Measurements from ENCODE around the gene FREM1.

The FREM1 gene

DNA sequence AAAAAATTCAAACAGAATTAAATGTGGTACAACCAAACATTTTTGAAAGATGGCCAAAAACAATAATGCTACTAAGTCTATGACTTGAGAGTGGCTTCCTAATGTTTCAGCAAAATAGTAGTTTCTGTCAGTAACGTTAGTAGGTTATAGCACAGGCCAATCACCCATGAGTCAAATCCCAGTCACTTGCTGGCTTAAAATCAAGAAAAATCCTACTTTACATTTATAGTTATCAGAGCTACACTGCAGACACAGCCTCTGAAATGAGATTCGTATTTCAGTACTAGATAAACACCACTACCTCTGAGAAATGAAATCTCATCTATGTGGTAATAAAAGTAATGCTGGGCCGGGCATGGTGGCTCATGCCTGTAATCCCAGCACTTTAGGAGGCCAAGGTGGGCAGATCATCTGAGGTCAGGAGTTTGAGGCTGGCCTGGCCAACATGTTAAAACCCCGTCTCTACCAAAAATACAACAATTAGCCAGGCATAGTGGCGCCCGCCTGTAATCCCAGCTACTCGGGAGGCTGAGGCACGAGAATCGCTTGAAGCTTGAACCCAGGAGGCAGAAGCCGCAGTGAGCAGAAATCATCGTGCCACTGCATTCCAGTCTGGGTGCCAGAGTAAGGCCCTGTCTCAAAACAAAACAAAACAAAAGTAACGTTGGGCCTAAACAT is 223.0 kb downstream of the FREM1 start:
- TF ChIP-seq, protein P1, sequence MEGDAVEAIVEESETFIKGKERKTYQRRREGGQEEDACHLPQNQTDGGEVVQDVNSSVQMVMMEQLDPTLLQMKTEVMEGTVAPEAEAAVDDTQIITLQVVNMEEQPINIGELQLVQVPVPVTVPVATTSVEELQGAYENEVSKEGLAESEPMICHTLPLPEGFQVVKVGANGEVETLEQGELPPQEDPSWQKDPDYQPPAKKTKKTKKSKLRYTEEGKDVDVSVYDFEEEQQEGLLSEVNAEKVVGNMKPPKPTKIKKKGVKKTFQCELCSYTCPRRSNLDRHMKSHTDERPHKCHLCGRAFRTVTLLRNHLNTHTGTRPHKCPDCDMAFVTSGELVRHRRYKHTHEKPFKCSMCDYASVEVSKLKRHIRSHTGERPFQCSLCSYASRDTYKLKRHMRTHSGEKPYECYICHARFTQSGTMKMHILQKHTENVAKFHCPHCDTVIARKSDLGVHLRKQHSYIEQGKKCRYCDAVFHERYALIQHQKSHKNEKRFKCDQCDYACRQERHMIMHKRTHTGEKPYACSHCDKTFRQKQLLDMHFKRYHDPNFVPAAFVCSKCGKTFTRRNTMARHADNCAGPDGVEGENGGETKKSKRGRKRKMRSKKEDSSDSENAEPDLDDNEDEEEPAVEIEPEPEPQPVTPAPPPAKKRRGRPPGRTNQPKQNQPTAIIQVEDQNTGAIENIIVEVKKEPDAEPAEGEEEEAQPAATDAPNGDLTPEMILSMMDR (IDR thresholded peaks at IDR 0.05): no peak
- no peak overlapping the region for H3K27ac ChIP-seq
- DNase-seq (ENCODE audit: low spot score): no peak
- no peak overlapping the region for H3K4me3 ChIP-seq

DNA sequence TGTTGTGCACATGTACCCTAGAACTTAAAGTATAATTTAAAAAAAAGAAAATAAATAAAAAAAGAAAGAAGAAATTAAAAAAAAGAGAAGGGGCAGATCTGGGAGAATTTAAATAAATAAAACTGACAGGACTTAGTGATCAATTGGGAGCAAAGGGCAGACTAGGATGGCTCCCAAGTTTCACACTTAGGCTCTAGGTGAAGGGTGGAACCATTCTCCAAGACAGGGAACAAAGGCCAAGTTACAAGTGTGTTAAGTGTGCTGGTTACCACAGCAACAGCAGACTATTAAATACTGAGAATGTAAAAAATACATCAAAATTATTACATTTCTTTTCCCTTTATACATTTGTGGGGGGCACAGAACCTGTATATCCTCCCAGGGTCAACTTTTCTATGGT is 224.1 kb downstream of the FREM1 start:
- no peak for DNase-seq (ENCODE audit: low spot score)
- no peak overlapping the region for H3K4me3 ChIP-seq
- TF ChIP-seq, protein P1 (IDR thresholded peaks at IDR 0.05): no peak
- no peak overlapping the region for H3K27ac ChIP-seq

All from coronary artery (tissue), 2 donors.